Upper lobe of right lung (tissue), 1 donor: ENCODE measurements around the gene MYO18A. TPM values are rescaled to one million over a fixed set of nuclear protein-coding genes. Genes with fewer than 3 reads are reported as not detected.
A peak's percentile ranks its signal among the peaks of the same experiment; 100 is the strongest.

ENCODE experiments used
- ATAC-seq: fragments of 200-7000 bp; cut with Tn5 transposase; one replicate; pipeline ENCODE4 v1.9.1; 2020; ENCODE audit warnings: mild to moderate bottlenecking, moderate library complexity
- DNase-seq: peaks from one replicate; pipeline ENCODE4 v3.0.0-alpha.2; 2020
- H3K27ac ChIP-seq: fragments of 200-600 bp; one replicate; pipeline ENCODE4 v1.8.0; 2022
- H3K27me3 ChIP-seq: fragments of 200-600 bp; one replicate; pipeline ENCODE4 v1.8.0; 2022; ENCODE audit warnings: mild to moderate bottlenecking
- H3K36me3 ChIP-seq: fragments of 200-600 bp; one replicate; pipeline ENCODE4 v1.8.0; 2022
- H3K4me1 ChIP-seq: fragments of 200-600 bp; one replicate; pipeline ENCODE4 v1.8.0; 2022
- H3K4me3 ChIP-seq: fragments of 200-600 bp; one replicate; pipeline ENCODE4 v1.8.0; 2022; ENCODE audit warnings: mild to moderate bottlenecking
- H3K9me3 ChIP-seq: fragments of 200-600 bp; one replicate; pipeline ENCODE4 v1.8.0; 2022
- intact Hi-C: fragments of 100-400 bp; cut with DNase I; formaldehyde crosslinking; loops from one replicate; pipeline ENCODE4 v1.11.0; 2022
- total RNA-seq: library from RNA; stranded (reverse); fragmentation: NEBNext Ultra II Directional; extraction: Animal tissue kit (Norgen Biotek cat#: 25700); gene quantifications from one replicate; pipeline ENCODE4 v1.2.1, GENCODE V29; 2021
- TF ChIP-seq, protein P1 (sequence below): fragments of 200-600 bp; IDR thresholded peaks from one replicate; pipeline ENCODE4 v1.8.0; 2022; ENCODE audit warnings: antibody characterized with exemption
- donor health status: DM: no; HTN: yes; CAD: no; lungs with severe emphysema.

The MYO18A gene
- total RNA-seq, 1 donor from 2014 or later, result 51.0 TPM

DNA sequence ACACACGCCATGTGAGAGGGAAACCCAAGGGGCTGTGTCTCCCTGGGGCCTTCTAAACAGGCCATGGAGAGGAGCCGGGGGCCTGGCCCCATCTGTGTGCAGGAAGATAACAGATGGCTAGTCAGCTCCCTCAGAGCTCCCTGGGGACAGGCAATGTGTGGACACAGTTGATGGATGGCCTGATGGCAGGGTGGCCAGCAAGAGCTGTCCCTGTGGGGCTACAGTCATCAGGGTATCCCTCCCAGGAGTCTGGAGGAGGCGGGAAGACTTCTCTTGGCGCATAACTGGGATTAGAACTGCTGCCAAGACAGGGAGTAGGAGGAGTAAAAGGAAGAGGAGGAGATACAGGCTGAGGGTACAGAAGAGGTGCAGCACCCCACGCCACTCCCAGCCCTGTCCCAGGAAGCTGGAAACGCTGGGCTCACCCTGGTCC is 17.3 kb downstream of the MYO18A start:
- Histone ChIP-seq H3K4me1 (peaks cover 34% of the 10 kb centered on the region), H3K4me3 (no peak overlapping the region), H3K36me3 (peaks cover 15% of the 10 kb centered on the region), H3K27me3 (no peaks in the 10 kb centered on the region), H3K9me3 (no peaks in the 10 kb centered on the region), H3K27ac (no peak overlapping the region)
- no peak for DNase-seq
- ATAC-seq, result no peak
- intact Hi-C loops, result no loop called here
- TF ChIP-seq, protein P1, sequence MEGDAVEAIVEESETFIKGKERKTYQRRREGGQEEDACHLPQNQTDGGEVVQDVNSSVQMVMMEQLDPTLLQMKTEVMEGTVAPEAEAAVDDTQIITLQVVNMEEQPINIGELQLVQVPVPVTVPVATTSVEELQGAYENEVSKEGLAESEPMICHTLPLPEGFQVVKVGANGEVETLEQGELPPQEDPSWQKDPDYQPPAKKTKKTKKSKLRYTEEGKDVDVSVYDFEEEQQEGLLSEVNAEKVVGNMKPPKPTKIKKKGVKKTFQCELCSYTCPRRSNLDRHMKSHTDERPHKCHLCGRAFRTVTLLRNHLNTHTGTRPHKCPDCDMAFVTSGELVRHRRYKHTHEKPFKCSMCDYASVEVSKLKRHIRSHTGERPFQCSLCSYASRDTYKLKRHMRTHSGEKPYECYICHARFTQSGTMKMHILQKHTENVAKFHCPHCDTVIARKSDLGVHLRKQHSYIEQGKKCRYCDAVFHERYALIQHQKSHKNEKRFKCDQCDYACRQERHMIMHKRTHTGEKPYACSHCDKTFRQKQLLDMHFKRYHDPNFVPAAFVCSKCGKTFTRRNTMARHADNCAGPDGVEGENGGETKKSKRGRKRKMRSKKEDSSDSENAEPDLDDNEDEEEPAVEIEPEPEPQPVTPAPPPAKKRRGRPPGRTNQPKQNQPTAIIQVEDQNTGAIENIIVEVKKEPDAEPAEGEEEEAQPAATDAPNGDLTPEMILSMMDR, result no peak

DNA sequence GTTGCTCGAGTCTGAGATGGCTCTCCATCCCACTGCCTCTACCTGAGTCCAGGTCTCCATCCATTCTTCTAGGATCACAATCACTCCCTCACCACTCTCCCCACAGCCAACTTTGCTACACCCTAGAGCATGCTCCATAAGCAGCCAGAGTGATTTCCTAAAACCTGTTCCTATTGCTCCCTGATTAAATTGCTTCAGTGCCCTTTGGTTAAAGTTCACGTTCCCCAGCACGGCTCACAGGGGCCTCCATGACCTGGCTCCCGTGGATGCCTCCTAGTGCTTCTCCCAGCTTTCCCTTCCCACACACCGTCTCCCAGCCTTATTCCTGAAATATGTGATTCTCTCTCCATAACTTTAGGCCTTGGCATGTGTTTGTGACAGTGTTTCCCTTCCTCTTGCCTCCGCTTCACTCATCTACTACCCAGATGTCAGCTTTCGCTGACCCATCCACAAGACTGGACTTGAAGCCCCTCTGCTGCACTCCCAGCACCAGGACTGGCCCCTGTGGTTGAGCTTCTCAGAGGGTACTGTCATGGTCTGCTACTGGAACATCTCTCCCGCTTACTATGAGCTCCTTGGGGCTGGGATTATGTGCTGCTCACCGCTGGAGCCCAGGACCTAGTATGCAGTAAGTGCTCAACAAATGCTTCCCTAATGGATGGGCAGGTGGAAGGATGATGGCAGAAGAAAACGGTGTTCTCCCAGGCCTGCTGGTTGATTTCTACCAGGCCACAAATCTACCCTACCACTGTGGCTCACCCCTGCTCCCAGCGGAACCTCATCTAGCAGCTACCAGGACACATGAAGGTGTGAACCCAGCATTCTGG is 17.9 kb downstream of the MYO18A start:
- DNase-seq (no peak), ATAC-seq (no peak)
- H3K4me3 ChIP-seq, result no peak overlapping the region
- no peaks in the 10 kb centered on the region for H3K27me3 ChIP-seq
- intact Hi-C loops, result no loop called here
- peaks cover 15% of the 10 kb centered on the region for H3K36me3 ChIP-seq
- TF ChIP-seq, protein P1, result no peak
- no peak overlapping the region for H3K27ac ChIP-seq
- H3K4me1 ChIP-seq, result peaks cover 32% of the 10 kb centered on the region
- H3K9me3 ChIP-seq, result no peaks in the 10 kb centered on the region

DNA sequence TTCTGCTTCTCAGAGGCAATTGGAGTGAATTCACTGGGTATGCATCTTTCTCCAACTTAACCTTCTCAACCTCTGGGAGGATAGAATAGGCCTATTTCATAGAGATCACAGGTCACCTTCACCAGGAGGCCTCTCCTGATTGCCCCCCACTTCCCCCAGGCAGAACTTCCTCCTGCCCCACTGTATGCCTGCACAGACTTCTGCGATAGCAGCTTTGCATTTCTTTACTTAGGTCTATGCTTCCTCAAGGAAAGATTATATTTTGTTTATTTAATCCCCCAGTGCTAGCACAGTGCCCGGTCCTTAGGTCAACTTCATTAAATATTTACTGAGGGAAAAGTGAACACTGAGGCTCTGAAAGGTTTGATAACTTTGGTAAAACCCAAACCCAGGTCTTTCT is 19.9 kb downstream of the MYO18A start:
- Histone ChIP-seq H3K4me1 (peaks cover 53% of the 10 kb centered on the region), H3K4me3 (no peak overlapping the region), H3K27me3 (no peaks in the 10 kb centered on the region), H3K36me3 (peaks cover 2% of the 10 kb centered on the region), H3K27ac (no peak overlapping the region), H3K9me3 (no peaks in the 10 kb centered on the region)
- DNase-seq, result no peak
- TF ChIP-seq, protein P1, result no peak
- intact Hi-C loops, result no loop called here
- ATAC-seq, result no peak

DNA sequence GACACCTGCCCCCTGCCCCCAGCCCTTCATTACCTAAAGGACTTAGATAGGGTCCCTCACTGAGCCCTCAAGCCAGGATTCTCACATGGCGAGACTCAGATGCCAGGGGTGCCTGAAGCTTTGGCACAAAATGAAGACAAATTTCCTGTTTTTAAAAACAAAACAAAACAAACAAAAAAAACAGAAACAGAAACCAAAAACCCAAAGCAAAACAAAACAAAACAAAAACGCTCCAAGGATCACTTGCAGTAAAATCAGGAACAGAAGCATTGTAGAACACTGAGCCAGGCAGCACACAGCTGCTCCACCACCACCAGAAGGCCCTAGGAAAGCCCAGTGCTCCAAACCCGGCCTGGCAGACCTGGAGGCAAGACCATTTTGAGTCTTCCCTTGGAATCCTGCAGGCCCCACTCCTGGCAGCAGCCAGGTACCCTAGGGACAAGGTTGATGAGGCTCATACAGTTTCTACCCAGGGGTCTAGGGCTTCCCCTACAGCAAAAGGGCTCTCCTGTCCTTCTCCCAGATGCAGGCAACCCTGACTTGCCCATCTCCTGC is 20.8 kb downstream of the MYO18A start:
- intact Hi-C loops, result no loop called here
- H3K27ac ChIP-seq, result peak overlapping the region; percentile 58
- H3K4me3 ChIP-seq, result no peak overlapping the region
- no peaks in the 10 kb centered on the region for H3K36me3 ChIP-seq
- no peaks in the 10 kb centered on the region for H3K9me3 ChIP-seq
- DNase-seq (no peak), ATAC-seq (no peak)
- H3K4me1 ChIP-seq, result peaks cover 61% of the 10 kb centered on the region
- TF ChIP-seq, protein P1, result no peak
- H3K27me3 ChIP-seq, result no peaks in the 10 kb centered on the region

DNA sequence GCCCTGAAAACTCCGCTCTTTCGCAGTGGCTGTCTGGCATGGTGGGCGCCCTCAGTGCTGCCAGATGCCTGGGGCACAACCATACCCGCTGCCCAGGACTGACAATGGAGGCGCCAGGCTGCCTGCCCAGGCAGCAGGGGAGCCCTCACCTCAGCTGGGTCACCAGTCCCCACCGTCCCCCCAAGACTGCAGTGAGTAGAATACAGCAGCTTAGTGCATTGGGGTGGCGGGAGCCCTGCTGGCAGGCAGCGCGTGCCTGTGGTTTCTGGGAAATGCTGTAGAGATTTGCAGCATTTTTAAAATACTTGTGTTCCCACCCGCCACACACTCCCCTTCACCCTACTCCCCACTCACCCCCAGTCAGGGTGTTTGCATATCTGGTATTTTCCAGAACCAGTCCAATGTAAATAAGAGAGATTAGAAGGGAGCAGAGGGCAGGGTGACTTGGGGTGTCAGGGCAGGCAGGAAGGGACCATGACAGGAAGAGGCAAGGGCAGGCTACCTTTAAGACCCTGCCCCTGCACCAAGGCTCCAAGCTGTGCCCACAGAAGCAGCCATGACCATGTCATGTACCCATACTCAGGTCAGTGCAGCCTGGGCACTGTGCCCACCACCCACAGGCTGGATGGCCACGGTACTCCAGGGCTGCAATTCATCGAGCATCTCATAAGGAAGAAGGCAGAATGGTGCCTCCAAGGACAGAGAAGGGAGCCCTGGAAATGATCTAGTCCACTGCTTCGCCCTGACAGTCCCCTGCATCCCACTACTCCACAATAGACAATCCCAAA is 21.5 kb downstream of the MYO18A start:
- intact Hi-C loops, result no loop called here
- TF ChIP-seq, protein P1, result no peak
- DNase-seq, result no peak
- peaks cover 68% of the 10 kb centered on the region for H3K4me1 ChIP-seq
- no peaks in the 10 kb centered on the region for H3K9me3 ChIP-seq
- peak overlapping the region; percentile 58 for H3K27ac ChIP-seq
- no peaks in the 10 kb centered on the region for H3K27me3 ChIP-seq
- H3K4me3 ChIP-seq, result no peak overlapping the region
- no peaks in the 10 kb centered on the region for H3K36me3 ChIP-seq
- ATAC-seq, result no peak
